Parathyroid adenoma (tissue), 2 donors: ENCODE results near the gene APOB.

Experiments
- H2AFZ ChIP-seq: fragments of 300-600 bp; sonication (generic); one replicate; pipeline ENCODE4 v1.7.0; 2017; ENCODE audit warnings: antibody characterized with exemption, mild to moderate bottlenecking
- H3K27ac ChIP-seq: fragments of 300-600 bp; sonication (generic); one replicate; pipeline ENCODE4 v1.7.0; 2017
- H3K27me3 ChIP-seq: fragments of 300-600 bp; sonication (generic); one replicate; pipeline ENCODE4 v1.7.0; 2017; ENCODE audit warnings: low read length; ENCODE audit not compliant: control insufficient read depth, insufficient read depth
- H3K36me3 ChIP-seq: fragments of 300-600 bp; sonication (generic); one replicate; pipeline ENCODE4 v1.7.0; 2017; ENCODE audit warnings: low read length; ENCODE audit not compliant: control insufficient read depth, insufficient read depth
- H3K4me1 ChIP-seq: fragments of 300-600 bp; sonication (generic); one replicate; pipeline ENCODE4 v1.7.0; 2017; ENCODE audit warnings: control low read depth
- H3K4me2 ChIP-seq: fragments of 300-600 bp; sonication (generic); one replicate; pipeline ENCODE4 v1.7.0; 2017; ENCODE audit warnings: low read length
- H3K4me3 ChIP-seq: fragments of 300-600 bp; sonication (generic); one replicate; pipeline ENCODE4 v1.7.0; 2017; ENCODE audit warnings: low read depth, low read length
- H3K79me2 ChIP-seq: fragments of 300-600 bp; sonication (generic); one replicate; pipeline ENCODE4 v1.7.0; 2017; ENCODE audit warnings: control low read depth
- H3K9ac ChIP-seq: fragments of 300-600 bp; sonication (generic); one replicate; pipeline ENCODE4 v1.7.0; 2017; ENCODE audit warnings: mild to moderate bottlenecking
- H3K9me3 ChIP-seq: fragments of 300-600 bp; sonication (generic); one replicate; pipeline ENCODE4 v1.7.0; 2017; ENCODE audit warnings: low read length; ENCODE audit not compliant: control insufficient read depth
- CTCF ChIP-seq: fragments of 300-600 bp; sonication (generic); IDR thresholded peaks from one replicate; pipeline ENCODE4 v1.7.0; 2017; ENCODE audit warnings: antibody characterized with exemption, mild to moderate bottlenecking
- donor health status: primary hyperparathyroidism.

Gene APOB

GRCh38 chr2:20989404-20989803 lies 54.5 kb downstream of the APOB start:
- Histone ChIP-seq H3K4me3 (no peak overlapping the region), H3K9me3 (no peaks in the 10 kb centered on the region), H3K27ac (no peak overlapping the region), H3K36me3 (no peaks in the 10 kb centered on the region), H3K79me2 (no peaks in the 10 kb centered on the region), H3K4me1 (no peaks in the 10 kb centered on the region), H3K27me3 (no peaks in the 10 kb centered on the region), H2AFZ (no peak overlapping the region), H3K4me2 (no peak overlapping the region), H3K9ac (no peak overlapping the region)
- TF ChIP-seq CTCF, result no peak

- H3K79me2 ChIP-seq, result no peaks in the 10 kb centered on the region
- H3K27ac ChIP-seq, result no peak overlapping the region
- no peak overlapping the region for H3K4me3 ChIP-seq
- H3K9me3 ChIP-seq, result no peaks in the 10 kb centered on the region
- no peak overlapping the region for H3K4me2 ChIP-seq
- no peaks in the 10 kb centered on the region for H3K4me1 ChIP-seq
- no peak overlapping the region for H3K9ac ChIP-seq
- no peaks in the 10 kb centered on the region for H3K27me3 ChIP-seq
- TF ChIP-seq CTCF, result no peak
- no peak overlapping the region for H2AFZ ChIP-seq
- H3K36me3 ChIP-seq, result no peaks in the 10 kb centered on the region
Measured at GRCh38 chr2:20988905-20989304, 55.0 kb downstream of the APOB start.

- no peak for TF ChIP-seq CTCF
- Histone ChIP-seq H3K36me3 (no peaks in the 10 kb centered on the region), H3K27ac (no peak overlapping the region), H3K4me2 (no peak overlapping the region), H3K27me3 (no peaks in the 10 kb centered on the region), H3K4me3 (no peak overlapping the region), H3K4me1 (no peaks in the 10 kb centered on the region), H3K9me3 (no peaks in the 10 kb centered on the region), H3K79me2 (no peaks in the 10 kb centered on the region), H2AFZ (no peak overlapping the region), H3K9ac (no peak overlapping the region)
Measured at GRCh38 chr2:20986024-20986939, 57.6 kb downstream of the APOB start.

GRCh38 chr2:20985062-20985461 lies 58.8 kb downstream of the APOB start:
- no peak overlapping the region for H3K4me2 ChIP-seq
- no peaks in the 10 kb centered on the region for H3K79me2 ChIP-seq
- TF ChIP-seq CTCF, result no peak
- H2AFZ ChIP-seq, result no peak overlapping the region
- H3K4me3 ChIP-seq, result no peak overlapping the region
- no peaks in the 10 kb centered on the region for H3K4me1 ChIP-seq
- H3K27ac ChIP-seq, result no peak overlapping the region
- no peaks in the 10 kb centered on the region for H3K36me3 ChIP-seq
- H3K27me3 ChIP-seq, result no peaks in the 10 kb centered on the region
- no peak overlapping the region for H3K9ac ChIP-seq
- no peaks in the 10 kb centered on the region for H3K9me3 ChIP-seq

DNA sequence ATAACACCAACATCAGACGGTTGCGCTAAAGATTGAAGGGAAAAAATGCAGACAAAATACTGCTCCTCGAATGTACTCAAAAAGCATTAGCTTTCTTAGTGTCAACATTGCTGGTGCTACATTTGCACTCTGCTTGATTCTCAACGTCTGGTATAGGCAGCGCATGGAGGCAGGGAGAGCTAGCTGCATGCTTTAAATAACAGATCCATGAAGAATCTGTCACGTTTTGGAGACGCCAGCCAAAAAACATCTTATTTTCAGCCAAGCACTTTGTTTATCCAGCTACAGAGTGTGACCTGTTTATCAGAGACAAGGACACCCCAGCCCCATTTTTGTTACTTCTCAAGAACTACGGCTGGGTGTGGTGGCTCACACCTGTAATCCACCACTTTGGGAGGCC lies 59.5 kb downstream of the APOB start:
- Histone ChIP-seq H3K4me3 (no peak overlapping the region), H3K27ac (no peak overlapping the region), H3K79me2 (no peaks in the 10 kb centered on the region), H3K9me3 (no peaks in the 10 kb centered on the region), H3K27me3 (no peaks in the 10 kb centered on the region), H3K4me2 (no peak overlapping the region), H2AFZ (no peak overlapping the region), H3K9ac (no peak overlapping the region), H3K36me3 (no peaks in the 10 kb centered on the region), H3K4me1 (no peaks in the 10 kb centered on the region)
- TF ChIP-seq CTCF, result no peak
